ENCODE data around the gene ADAMTS3.

ADAMTS3 gene

GRCh38 chr4:72326692-72327632, 242.1 kb downstream of the ADAMTS3 start:
- DNase-seq = no peak

- no peak for DNase-seq
These were observed 243.8 kb downstream of the ADAMTS3 start for GRCh38 chr4:72325215-72325614.

GRCh38 chr4:72323227-72323626, 245.8 kb downstream of the ADAMTS3 start:
- DNase-seq = no peak

- no peak for DNase-seq
These were observed 248.6 kb downstream of the ADAMTS3 start for GRCh38 chr4:72320223-72320948.

- no peak for DNase-seq
These were observed 249.4 kb downstream of the ADAMTS3 start for GRCh38 chr4:72319601-72320021.

- no peak for DNase-seq
These were observed 250.4 kb downstream of the ADAMTS3 start for GRCh38 chr4:72318421-72319170.

GRCh38 chr4:72314869-72315268, 254.2 kb downstream of the ADAMTS3 start:
- no peak for DNase-seq

- DNase-seq = no peak
These were observed 255.9 kb downstream of the ADAMTS3 start for GRCh38 chr4:72313121-72313520.

- no peak for DNase-seq
These were observed 256.9 kb downstream of the ADAMTS3 start for GRCh38 chr4:72312032-72312650.

GRCh38 chr4:72311291-72311690, 257.7 kb downstream of the ADAMTS3 start:
- DNase-seq = no peak

- DNase-seq = no peak
These were observed 263.4 kb downstream of the ADAMTS3 start for GRCh38 chr4:72305620-72306019.

- no peak for DNase-seq
These were observed 263.9 kb downstream of the ADAMTS3 start for GRCh38 chr4:72305080-72305479.

GRCh38 chr4:72302981-72303704, 265.9 kb downstream of the ADAMTS3 start:
- DNase-seq = peak in 3 of 4 experiments; percentile 0 to 19 (median 0)

GRCh38 chr4:72301759-72302158, 267.3 kb downstream of the ADAMTS3 start:
- no peak for DNase-seq

- DNase-seq = no peak
These were observed 268.9 kb downstream of the ADAMTS3 start for GRCh38 chr4:72300126-72300525.

GRCh38 chr4:72295966-72296557, 273.0 kb downstream of the ADAMTS3 start:
- no peak for DNase-seq

- no peak for DNase-seq
These were observed 278.3 kb downstream of the ADAMTS3 start for GRCh38 chr4:72290737-72291136.

GRCh38 chr4:72286910-72287309, 282.1 kb downstream of the ADAMTS3 start:
- no peak for DNase-seq

- no peak for DNase-seq
These were observed 282.8 kb downstream of the ADAMTS3 start for GRCh38 chr4:72286185-72286584.

- DNase-seq = no peak
These were observed 285.7 kb downstream of the ADAMTS3 start for GRCh38 chr4:72283357-72283756.

- no peak for DNase-seq
These were observed 288.8 kb downstream of the ADAMTS3 start for GRCh38 chr4:72280252-72280651.

GRCh38 chr4:72275381-72275780, 293.6 kb downstream of the ADAMTS3 start:
- no peak for DNase-seq
